HepG2 (cell line): ENCODE data around the gene FUT3. TPM values are rescaled to one million over a fixed set of nuclear protein-coding genes. Genes with fewer than 3 reads are reported as not detected.

Source experiments
- CREB3 ChIP-seq: sonication (generic); formaldehyde crosslinking; IDR thresholded peaks from 2 replicates; pipeline ENCODE4 v1.5.0; 2020; ENCODE audit warnings: missing genetic modification reagents
- EZH2 ChIP-seq: conservative IDR thresholded peaks from 2 replicates; pipeline ENCODE4 v1.6.1; 2012; ENCODE audit warnings: mild to moderate bottlenecking, low read depth, low read length, moderate library complexity
- GABPB1 ChIP-seq: IDR thresholded peaks from 2 replicates; pipeline ENCODE4 v1.6.1; 2016; ENCODE audit warnings: mild to moderate bottlenecking, missing genetic modification reagents, moderate library complexity, missing compliant biosample characterization
- GLI4 ChIP-seq: sonication (generic); formaldehyde crosslinking; IDR thresholded peaks from 2 replicates; pipeline ENCODE4 v1.5.1; 2020; ENCODE audit warnings: missing genetic modification reagents, mild to moderate bottlenecking, moderate library complexity, borderline replicate concordance
- KMT2B ChIP-seq: IDR thresholded peaks from 2 replicates; pipeline ENCODE4 v1.6.1; 2016; ENCODE audit warnings: missing genetic modification reagents, missing compliant biosample characterization
- LCORL ChIP-seq, 2 experiments: fragments of 450-650 bp in 1 of 2; sonication (generic) in 1 of 2; formaldehyde crosslinking in 1 of 2; IDR thresholded peaks; 2 replicates each; pipeline versions ENCODE4 v1.5.0 to v1.6.1; 2017 to 2020; ENCODE audit warnings: antibody characterized with exemption in 1 of 2, missing genetic modification reagents in 1 of 2
- MED13 ChIP-seq: sonication (generic); formaldehyde crosslinking; IDR thresholded peaks from 2 replicates; pipeline ENCODE4 v1.5.0; 2020; ENCODE audit warnings: missing genetic modification reagents
- MEIS2 ChIP-seq: sonication (generic); formaldehyde crosslinking; IDR thresholded peaks from 2 replicates; pipeline ENCODE4 v1.9.0; 2021; ENCODE audit warnings: mild to moderate bottlenecking, missing genetic modification reagents
- NFYB ChIP-seq: sonication (generic); formaldehyde crosslinking; IDR thresholded peaks from 2 replicates; pipeline ENCODE4 v1.4.0; 2020; ENCODE audit warnings: missing genetic modification reagents
- SMAD1 ChIP-seq: sonication (generic); formaldehyde crosslinking; IDR thresholded peaks from 2 replicates; pipeline ENCODE4 v1.4.0; 2020; ENCODE audit warnings: missing genetic modification reagents, low read depth, mild to moderate bottlenecking, borderline replicate concordance
- SMAD3 ChIP-seq: sonication (generic); formaldehyde crosslinking; IDR thresholded peaks from 2 replicates; pipeline ENCODE4 v1.4.0; 2020; ENCODE audit warnings: missing genetic modification reagents
- SMARCE1 ChIP-seq: fragments of 450-650 bp; IDR thresholded peaks from 2 replicates; pipeline ENCODE4 v1.6.1; 2017; ENCODE audit warnings: borderline replicate concordance
- SP140L ChIP-seq: sonication (generic); formaldehyde crosslinking; IDR thresholded peaks from 2 replicates; pipeline ENCODE4 v1.4.0; 2020; ENCODE audit warnings: missing genetic modification reagents, borderline replicate concordance
- TEF ChIP-seq: sonication (generic); formaldehyde crosslinking; IDR thresholded peaks from 2 replicates; pipeline ENCODE4 v1.5.0; 2020; ENCODE audit warnings: missing genetic modification reagents
- ZBTB3 ChIP-seq: sonication (generic); formaldehyde crosslinking; IDR thresholded peaks from 2 replicates; pipeline ENCODE4 v1.4.0; 2020; ENCODE audit warnings: low read depth, mild to moderate bottlenecking, moderate library complexity, missing genetic modification reagents, borderline replicate concordance
- ZNF124 ChIP-seq: sonication (generic); formaldehyde crosslinking; IDR thresholded peaks from 2 replicates; pipeline ENCODE4 v1.4.0; 2020; ENCODE audit warnings: missing genetic modification reagents
- ZNF180 ChIP-seq: sonication (generic); formaldehyde crosslinking; IDR thresholded peaks from 2 replicates; pipeline ENCODE4 v1.4.0; 2020; ENCODE audit warnings: low read depth, missing genetic modification reagents, borderline replicate concordance
- ZNF274 ChIP-seq: sonication (generic); formaldehyde crosslinking; IDR thresholded peaks from 2 replicates; pipeline ENCODE4 v1.5.1; 2020; ENCODE audit warnings: mild to moderate bottlenecking, missing genetic modification reagents
- ZNF33A ChIP-seq: sonication (generic); formaldehyde crosslinking; IDR thresholded peaks from 2 replicates; pipeline ENCODE4 v1.5.1; 2020; ENCODE audit warnings: missing genetic modification reagents, mild to moderate bottlenecking, moderate library complexity, borderline replicate concordance
- ZNF598 ChIP-seq: sonication (generic); formaldehyde crosslinking; IDR thresholded peaks from 2 replicates; pipeline ENCODE4 v1.5.1; 2020; ENCODE audit warnings: mild to moderate bottlenecking, missing genetic modification reagents, borderline replicate concordance
- ZNF775 ChIP-seq: sonication (generic); formaldehyde crosslinking; IDR thresholded peaks from 2 replicates; pipeline ENCODE4 v1.4.0; 2020; ENCODE audit warnings: missing genetic modification reagents, mild to moderate bottlenecking, moderate library complexity, borderline replicate concordance
- ZNF776 ChIP-seq: sonication (generic); formaldehyde crosslinking; IDR thresholded peaks from 2 replicates; pipeline ENCODE4 v1.4.0; 2020; ENCODE audit warnings: mild to moderate bottlenecking, missing genetic modification reagents
- ZNF777 ChIP-seq: sonication (generic); formaldehyde crosslinking; IDR thresholded peaks from 2 replicates; pipeline ENCODE4 v1.4.0; 2020; ENCODE audit warnings: missing genetic modification reagents
- ZSCAN31 ChIP-seq: sonication (generic); formaldehyde crosslinking; IDR thresholded peaks from 2 replicates; pipeline ENCODE4 v1.5.0; 2020; ENCODE audit warnings: low read depth, mild to moderate bottlenecking, missing genetic modification reagents
- polyA plus RNA-seq, 8 experiments: library from polyadenylated mRNA; depleted of rRNA in 3 of 8; stranded (reverse) in 7 of 8; unstranded in 1 of 8; fragments of >200 nt; fragmentation: Illumina TruSeq in 4 of 8; extraction: Trizol in 4 of 8; gene quantifications; 2 replicates each; pipeline versions ENCODE4 v1.2.1 to v1.2.3, GENCODE V29; 2011 to 2016; ENCODE audit warnings: low read depth in 4 of 8, missing spikeins in 1 of 8, mixed read lengths in 1 of 8; ENCODE audit not compliant: insufficient read depth in 1 of 8
- total RNA-seq, 5 experiments: library from RNA; depleted of rRNA; stranded (reverse); fragments of >200 nt; fragmentation: Illumina TruSeq; extraction: Trizol; gene quantifications; 2 replicates each; pipeline ENCODE4 v1.2.3, GENCODE V29; 2016; ENCODE audit warnings: low read depth in 1 of 5
- TF ChIP-seq, protein P1 (sequence below): sonication (generic); formaldehyde crosslinking; IDR thresholded peaks from 2 replicates; pipeline ENCODE4 v1.5.0; 2020; ENCODE audit warnings: missing genetic modification reagents
- TF ChIP-seq, protein P2 (sequence below): sonication (generic); formaldehyde crosslinking; IDR thresholded peaks from 2 replicates; pipeline ENCODE4 v1.5.0; 2020; ENCODE audit warnings: missing genetic modification reagents

The FUT3 gene
- total and polyA plus RNA-seq, 2 of the 13 experiments (the other 11 are each of a cell fraction or from before 2014, with no cell fraction given), result 0.53 to 1.1 TPM

DNA sequence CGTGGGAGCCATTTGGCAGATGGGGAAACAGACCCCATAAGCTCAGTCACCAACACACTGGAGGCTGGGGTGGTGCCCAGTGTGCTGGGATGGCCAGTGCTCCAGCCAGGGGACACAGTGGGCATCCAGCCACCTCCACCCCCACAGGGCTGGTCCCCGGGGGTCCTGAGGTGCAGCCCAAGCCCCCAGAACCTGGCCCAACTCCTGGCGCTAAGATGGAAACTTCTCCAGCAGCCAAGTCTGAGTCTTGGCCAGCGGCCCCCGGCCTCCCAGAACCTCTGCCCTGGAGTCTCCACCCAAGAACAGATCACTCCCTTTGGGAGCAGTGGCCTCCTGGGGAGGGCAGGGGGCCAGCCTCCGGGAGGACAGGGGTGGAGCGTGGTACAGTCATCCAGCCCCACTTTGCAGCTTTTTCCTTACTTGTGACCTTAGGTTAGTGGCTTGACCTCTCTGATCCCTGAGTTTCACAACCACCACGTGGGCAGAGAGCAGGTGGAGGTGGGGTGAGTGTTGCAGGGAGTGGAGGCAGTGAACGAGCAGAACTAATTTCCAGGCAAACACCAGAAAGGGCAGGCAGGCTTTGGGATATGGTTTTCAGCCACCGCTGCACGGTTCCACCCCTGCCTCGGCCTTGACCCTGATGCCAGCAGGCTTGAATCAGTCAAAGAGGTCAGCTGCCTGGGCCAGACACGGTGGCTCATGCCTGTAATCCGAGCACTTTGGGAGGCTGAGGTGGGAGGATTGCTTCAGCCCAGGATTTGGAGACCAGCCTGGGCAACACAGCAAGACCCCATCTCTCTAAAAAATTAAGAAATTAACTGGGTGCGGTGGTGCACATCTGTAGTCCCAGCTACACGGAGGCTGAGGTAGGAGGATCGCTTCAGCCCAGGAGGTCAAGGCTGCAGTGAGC lies 50.6 kb downstream of the FUT3 start (continued):
- TF ChIP-seq MEIS2 (CRISPR knock-in tag) (no peak), NFYB (CRISPR knock-in tag) (no peak), SMARCE1 (no peak), EZH2 (no peak), ZNF180 (CRISPR knock-in tag) (no peak), KMT2B (CRISPR knock-in tag) (no peak), ZNF775 (CRISPR knock-in tag) (no peak), SMAD1 (no peak), SP140L (CRISPR knock-in tag) (no peak), ZNF598 (CRISPR knock-in tag) (no peak), ZNF776 (CRISPR knock-in tag) (no peak), CREB3 (no peak), MED13 (no peak), ZNF777 (CRISPR knock-in tag) (no peak), GABPB1 (CRISPR knock-in tag) (peak; percentile 26; the same call in 1 of the 2 replicates), TEF (CRISPR knock-in tag) (no peak), ZSCAN31 (CRISPR knock-in tag) (no peak), LCORL (IDR thresholded peaks at IDR 0.05) (no peak), LCORL (CRISPR knock-in tag; IDR thresholded peaks at IDR 0.05) (peak; percentile 63), GLI4 (no peak), ZBTB3 (CRISPR knock-in tag) (no peak), ZNF274 (no peak), ZNF124 (CRISPR knock-in tag) (no peak), ZNF33A (CRISPR knock-in tag) (no peak), SMAD3 (CRISPR knock-in tag) (no peak)
- TF ChIP-seq, protein P1, sequence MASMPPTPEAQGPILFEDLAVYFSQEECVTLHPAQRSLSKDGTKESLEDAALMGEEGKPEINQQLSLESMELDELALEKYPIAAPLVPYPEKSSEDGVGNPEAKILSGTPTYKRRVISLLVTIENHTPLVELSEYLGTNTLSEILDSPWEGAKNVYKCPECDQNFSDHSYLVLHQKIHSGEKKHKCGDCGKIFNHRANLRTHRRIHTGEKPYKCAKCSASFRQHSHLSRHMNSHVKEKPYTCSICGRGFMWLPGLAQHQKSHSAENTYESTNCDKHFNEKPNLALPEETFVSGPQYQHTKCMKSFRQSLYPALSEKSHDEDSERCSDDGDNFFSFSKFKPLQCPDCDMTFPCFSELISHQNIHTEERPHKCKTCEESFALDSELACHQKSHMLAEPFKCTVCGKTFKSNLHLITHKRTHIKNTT (CRISPR knock-in tag), result no peak
- TF ChIP-seq, protein P2, sequence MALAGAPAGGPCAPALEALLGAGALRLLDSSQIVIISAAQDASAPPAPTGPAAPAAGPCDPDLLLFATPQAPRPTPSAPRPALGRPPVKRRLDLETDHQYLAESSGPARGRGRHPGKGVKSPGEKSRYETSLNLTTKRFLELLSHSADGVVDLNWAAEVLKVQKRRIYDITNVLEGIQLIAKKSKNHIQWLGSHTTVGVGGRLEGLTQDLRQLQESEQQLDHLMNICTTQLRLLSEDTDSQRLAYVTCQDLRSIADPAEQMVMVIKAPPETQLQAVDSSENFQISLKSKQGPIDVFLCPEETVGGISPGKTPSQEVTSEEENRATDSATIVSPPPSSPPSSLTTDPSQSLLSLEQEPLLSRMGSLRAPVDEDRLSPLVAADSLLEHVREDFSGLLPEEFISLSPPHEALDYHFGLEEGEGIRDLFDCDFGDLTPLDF (CRISPR knock-in tag), result no peak
